T-helper 2 cell treated with Interferon-gamma antibody and Interleukin-4, amounts not matched to agents 5 μg/mL and 100 μg/mL, for 36 hours (primary cell): ENCODE results near the gene FRMD7.
"Not testable (repeated sequence)": the region's sequence is repeated elsewhere in the genome, so short reads cannot be mapped to it uniquely, and the experiment has no call there.

Source experiments
- DNase-seq: peaks from one replicate; pipeline ENCODE4 v3.0.0; 2021; ENCODE audit warnings: low spot score
- H3K27ac Mint-ChIP-seq: one replicate; pipeline ENCODE4 v1.8.0; 2021; ENCODE audit warnings: mild to moderate bottlenecking, mixed read lengths
- H3K27me3 Mint-ChIP-seq: one replicate; pipeline ENCODE4 v1.8.0; 2021; ENCODE audit warnings: low read depth, mixed read lengths
- H3K36me3 Mint-ChIP-seq: one replicate; pipeline ENCODE4 v1.8.0; 2021; ENCODE audit warnings: low read depth, mixed read lengths
- H3K4me1 Mint-ChIP-seq: one replicate; pipeline ENCODE4 v1.8.0; 2021; ENCODE audit warnings: low read depth, mixed read lengths
- H3K4me3 Mint-ChIP-seq: one replicate; pipeline ENCODE4 v1.8.0; 2022; ENCODE audit warnings: mild to moderate bottlenecking, moderate library complexity, mixed read lengths
- H3K9me3 Mint-ChIP-seq: one replicate; pipeline ENCODE4 v1.8.0; 2021; ENCODE audit warnings: mixed read lengths

FRMD7 gene

DNA sequence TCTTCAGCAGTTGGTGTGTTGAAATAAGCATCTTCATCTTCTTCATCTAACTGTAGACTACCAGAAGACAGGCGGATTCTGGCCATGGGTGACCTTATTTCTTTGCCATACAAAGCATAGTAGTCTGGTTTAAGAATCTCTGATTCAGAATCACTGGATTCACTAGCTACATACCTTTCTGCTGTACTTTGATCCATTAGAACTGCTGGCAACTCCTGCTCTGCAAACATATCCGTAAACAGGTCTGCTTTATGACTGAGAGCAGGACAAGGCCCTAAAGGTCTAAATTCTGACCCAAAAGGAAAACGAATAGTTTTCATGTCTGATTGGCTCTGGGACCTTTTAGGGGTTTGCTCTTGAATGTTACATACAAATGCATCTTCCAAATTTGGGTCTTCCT lies 49.9 kb downstream of the FRMD7 start:
- peaks cover 14% of the 10 kb centered on the region for H3K36me3 Mint-ChIP-seq
- H3K27me3 Mint-ChIP-seq: no peaks in the 10 kb centered on the region

DNA sequence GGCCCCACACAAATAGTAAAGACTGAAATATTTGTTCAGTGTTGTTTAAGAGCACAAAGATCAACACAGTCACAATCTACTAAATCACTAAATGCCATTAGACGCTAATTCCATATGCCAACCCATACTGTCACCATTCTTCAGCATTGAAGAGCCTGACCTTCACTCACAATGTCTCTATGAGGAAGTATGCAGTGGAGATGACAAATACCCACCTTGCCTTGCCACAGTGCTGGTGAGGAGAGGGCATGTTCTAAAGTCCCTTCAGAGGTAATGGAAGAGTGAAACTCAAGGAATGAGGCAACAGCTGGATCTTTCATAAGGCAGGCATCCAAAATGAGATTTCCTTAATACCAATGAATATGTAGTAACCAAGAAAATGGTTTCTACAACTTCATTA lies 50.4 kb downstream of the FRMD7 start:
- no peaks in the 10 kb centered on the region for H3K27me3 Mint-ChIP-seq
- peaks cover 16% of the 10 kb centered on the region for H3K36me3 Mint-ChIP-seq
- H3K4me3 Mint-ChIP-seq: no peak overlapping the region
- H3K9me3 Mint-ChIP-seq: no peaks in the 10 kb centered on the region
- no peak for DNase-seq
- H3K4me1 Mint-ChIP-seq: no peaks in the 10 kb centered on the region
- no peak overlapping the region for H3K27ac Mint-ChIP-seq

More for the DNA sequence above, 49.9 kb downstream of the FRMD7 start:
- DNase-seq: no peak
- H3K4me1 Mint-ChIP-seq: no peaks in the 10 kb centered on the region
- no peak overlapping the region for H3K4me3 Mint-ChIP-seq
- H3K9me3 Mint-ChIP-seq: no peaks in the 10 kb centered on the region
- no peak overlapping the region for H3K27ac Mint-ChIP-seq

DNA sequence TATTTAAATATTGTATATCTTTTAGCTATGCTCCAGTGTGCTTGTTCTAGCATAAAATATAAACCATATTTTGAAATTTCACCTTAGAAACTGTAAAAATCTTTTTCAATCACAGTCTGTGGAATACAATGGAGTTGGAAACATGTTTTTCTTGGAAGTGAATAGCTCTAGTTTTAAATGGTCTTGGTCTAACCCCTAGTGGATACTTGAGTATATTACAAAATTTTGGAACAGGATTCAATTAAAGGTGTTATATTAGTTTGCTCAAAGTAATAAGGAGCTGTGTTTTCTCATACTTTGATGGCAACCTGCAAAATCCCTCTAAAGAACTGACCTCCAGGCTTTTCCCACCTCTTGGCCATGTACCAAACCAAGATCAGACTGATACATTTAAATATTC lies 56.6 kb downstream of the FRMD7 start:
- H3K27ac Mint-ChIP-seq: no peak overlapping the region
- no peaks in the 10 kb centered on the region for H3K27me3 Mint-ChIP-seq
- no peak overlapping the region for H3K4me3 Mint-ChIP-seq
- no peak for DNase-seq
- peaks cover 16% of the 10 kb centered on the region for H3K36me3 Mint-ChIP-seq
- no peaks in the 10 kb centered on the region for H3K4me1 Mint-ChIP-seq
- H3K9me3 Mint-ChIP-seq: no peaks in the 10 kb centered on the region

DNA sequence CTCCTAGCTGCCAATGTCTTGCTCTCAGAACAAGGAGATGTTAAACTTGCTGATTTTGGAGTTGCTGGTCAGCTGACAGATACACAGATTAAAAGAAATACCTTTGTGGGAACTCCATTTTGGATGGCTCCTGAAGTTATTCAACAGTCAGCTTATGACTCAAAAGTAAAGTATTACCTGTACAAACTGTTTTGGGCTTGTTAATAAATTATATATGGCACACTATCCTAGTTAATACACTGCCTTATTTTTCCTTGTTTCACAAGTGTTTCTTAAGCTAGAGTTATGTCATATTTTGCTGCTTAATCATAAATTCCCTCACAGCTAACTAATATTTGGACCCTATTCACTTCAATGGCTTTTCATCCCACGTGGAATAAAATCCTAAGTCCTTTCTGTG lies 59.4 kb downstream of the FRMD7 start:
- Mint-ChIP-seq H3K36me3 (peaks cover 10% of the 10 kb centered on the region), H3K9me3 (no peaks in the 10 kb centered on the region), H3K4me3 (no peak overlapping the region), H3K27me3 (no peaks in the 10 kb centered on the region), H3K4me1 (no peaks in the 10 kb centered on the region), H3K27ac (no peak overlapping the region)
- no peak for DNase-seq

DNA sequence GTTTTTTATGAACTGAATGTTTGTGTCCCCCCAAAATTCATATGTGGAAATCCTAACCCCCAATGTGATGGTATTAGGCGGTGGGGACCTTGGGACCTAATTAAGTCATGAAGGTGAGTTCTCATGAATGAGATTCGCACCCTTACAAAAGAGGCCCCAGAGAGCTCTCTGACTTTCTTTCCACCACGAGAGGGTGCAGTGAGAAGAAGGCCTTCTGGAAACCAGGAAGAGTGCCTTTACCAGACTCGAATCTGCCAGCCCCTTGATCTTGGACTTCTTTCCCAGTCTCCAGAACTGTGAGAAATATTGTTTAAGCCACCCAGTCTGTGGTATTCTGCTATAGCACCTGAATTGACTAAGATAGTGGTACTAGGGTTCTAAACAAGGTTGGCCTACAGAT lies 64.0 kb downstream of the FRMD7 start:
- Mint-ChIP-seq H3K36me3 (peaks cover 8% of the 10 kb centered on the region), H3K27me3 (no peaks in the 10 kb centered on the region), H3K9me3 (no peaks in the 10 kb centered on the region), H3K4me1 (peaks cover 8% of the 10 kb centered on the region), H3K27ac (no peak overlapping the region), H3K4me3 (no peak overlapping the region)
- no peak for DNase-seq

DNA sequence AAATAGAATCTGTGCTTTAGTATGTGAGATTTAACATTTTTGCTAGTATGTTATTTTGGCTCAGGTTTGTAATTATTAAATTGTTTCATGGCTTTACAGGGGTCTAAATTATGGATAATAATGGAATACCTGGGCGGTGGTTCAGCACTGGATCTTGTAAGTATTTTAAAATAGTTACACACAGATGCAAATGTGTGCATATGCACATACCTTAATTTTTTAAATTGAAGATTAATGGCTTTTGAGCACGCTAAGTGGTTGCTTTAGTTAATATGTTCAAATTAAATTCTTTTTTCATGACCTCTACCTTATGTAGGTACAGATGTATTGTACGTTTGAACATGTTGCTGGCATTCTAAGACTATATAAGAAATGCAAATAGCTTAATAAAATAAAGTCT lies 64.5 kb downstream of the FRMD7 start:
- no peak overlapping the region for H3K27ac Mint-ChIP-seq
- H3K27me3 Mint-ChIP-seq: no peaks in the 10 kb centered on the region
- H3K9me3 Mint-ChIP-seq: no peaks in the 10 kb centered on the region
- H3K4me3 Mint-ChIP-seq: no peak overlapping the region
- peaks cover 4% of the 10 kb centered on the region for H3K36me3 Mint-ChIP-seq
- H3K4me1 Mint-ChIP-seq: peaks cover 8% of the 10 kb centered on the region
- DNase-seq: no peak

DNA sequence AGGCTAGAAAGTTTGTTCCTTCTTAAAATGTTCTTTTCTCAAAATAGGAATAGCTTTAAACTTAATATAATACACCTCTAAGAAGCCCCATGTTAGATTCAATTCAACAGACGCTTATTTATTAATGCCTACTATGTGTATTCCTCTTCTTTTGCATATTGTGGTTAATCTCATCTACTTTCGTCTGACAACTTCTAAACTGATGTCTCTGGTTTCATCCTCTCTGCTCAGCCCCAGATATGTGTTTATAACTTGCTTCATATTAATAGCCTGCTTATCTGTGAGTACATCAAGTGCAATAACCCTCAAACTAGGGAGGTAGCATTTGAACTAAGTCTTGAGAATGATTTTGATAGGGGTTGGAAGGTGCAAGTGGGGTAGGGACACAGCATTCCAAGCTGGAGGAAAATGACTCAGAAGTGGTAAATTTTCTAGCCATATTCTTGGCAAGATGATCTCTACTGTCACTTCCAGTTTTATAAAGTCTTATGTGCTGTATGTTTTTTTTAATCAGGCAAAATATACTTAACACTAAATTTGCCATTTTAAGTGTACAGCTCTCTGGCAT lies 67.8 kb downstream of the FRMD7 start:
- H3K4me3 Mint-ChIP-seq: no peak overlapping the region
- DNase-seq: no peak
- H3K9me3 Mint-ChIP-seq: no peaks in the 10 kb centered on the region
- no peak overlapping the region for H3K27ac Mint-ChIP-seq
- H3K4me1 Mint-ChIP-seq: peaks cover 12% of the 10 kb centered on the region
- H3K36me3 Mint-ChIP-seq: peaks cover 8% of the 10 kb centered on the region
- no peaks in the 10 kb centered on the region for H3K27me3 Mint-ChIP-seq

DNA sequence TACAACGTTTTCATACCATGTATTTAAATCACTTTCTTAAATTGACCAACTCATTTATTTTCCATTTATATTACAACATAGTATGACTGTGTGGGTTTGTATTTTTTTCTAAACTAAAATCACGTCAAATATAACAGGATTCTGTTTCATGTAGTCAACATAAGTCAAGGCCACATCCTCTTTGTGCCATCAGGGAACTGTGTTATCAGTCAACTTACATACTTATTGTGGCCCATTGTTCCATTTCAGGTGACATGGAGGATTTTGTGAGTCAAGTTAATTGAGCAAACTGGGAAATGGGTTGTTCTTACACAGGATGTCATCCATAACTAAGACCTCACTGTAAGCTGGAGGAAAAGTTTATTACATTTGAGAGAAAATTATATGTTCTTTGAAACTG lies 68.8 kb downstream of the FRMD7 start:
- Mint-ChIP-seq H3K9me3 (no peaks in the 10 kb centered on the region), H3K4me3 (no peak overlapping the region), H3K27ac (no peak overlapping the region), H3K4me1 (peaks cover 13% of the 10 kb centered on the region), H3K27me3 (no peaks in the 10 kb centered on the region), H3K36me3 (peaks cover 8% of the 10 kb centered on the region)
- no peak for DNase-seq

DNA sequence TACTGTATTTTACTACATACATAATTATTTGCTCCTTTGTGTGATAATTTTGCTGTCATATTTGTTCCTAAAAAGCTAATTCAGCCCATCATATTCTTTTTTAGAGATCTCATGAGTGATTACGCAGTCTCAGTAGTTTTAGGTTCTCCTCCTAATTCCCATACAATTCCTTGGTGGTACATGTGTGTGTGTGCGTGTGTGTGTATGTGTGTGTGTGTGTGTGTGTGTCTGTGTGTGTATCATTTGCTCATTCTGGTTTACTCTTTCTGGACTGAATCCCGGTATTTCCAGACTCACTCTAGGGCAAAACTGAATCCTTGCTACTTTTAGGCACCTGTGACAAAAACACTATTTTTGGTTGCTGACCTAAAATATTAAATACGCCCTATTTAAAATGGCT lies 69.8 kb downstream of the FRMD7 start:
- Mint-ChIP-seq H3K27me3 (no peaks in the 10 kb centered on the region), H3K4me3 (no peak overlapping the region), H3K9me3 (no peaks in the 10 kb centered on the region), H3K4me1 (peaks cover 14% of the 10 kb centered on the region), H3K36me3 (peaks cover 8% of the 10 kb centered on the region), H3K27ac (no peak overlapping the region)
- no peak for DNase-seq

DNA sequence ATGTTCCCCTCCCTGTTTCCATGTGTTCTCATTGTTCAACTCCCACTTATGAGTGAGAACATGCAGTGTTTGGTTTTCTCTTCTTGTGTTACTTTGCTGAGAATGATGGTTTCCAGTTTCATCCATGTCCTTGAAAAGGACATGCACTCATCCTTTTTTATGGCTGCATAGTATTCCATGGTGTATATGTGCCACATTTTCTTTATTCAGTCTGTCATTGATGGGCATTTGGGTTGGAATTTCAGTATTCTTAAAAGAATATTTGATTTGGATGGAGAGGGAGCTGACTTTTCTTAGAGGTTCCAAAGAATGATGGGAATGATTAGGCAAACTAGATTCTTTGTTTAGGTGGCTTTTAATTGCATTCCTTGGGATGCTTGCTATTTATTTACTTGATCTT lies 76.0 kb downstream of the FRMD7 start:
- Mint-ChIP-seq H3K36me3 (peaks cover 15% of the 10 kb centered on the region), H3K4me1 (peaks cover 10% of the 10 kb centered on the region)
- not testable (repeated sequence) for H3K4me3 Mint-ChIP-seq, H3K9me3 Mint-ChIP-seq, DNase-seq, H3K27me3 Mint-ChIP-seq, H3K27ac Mint-ChIP-seq

DNA sequence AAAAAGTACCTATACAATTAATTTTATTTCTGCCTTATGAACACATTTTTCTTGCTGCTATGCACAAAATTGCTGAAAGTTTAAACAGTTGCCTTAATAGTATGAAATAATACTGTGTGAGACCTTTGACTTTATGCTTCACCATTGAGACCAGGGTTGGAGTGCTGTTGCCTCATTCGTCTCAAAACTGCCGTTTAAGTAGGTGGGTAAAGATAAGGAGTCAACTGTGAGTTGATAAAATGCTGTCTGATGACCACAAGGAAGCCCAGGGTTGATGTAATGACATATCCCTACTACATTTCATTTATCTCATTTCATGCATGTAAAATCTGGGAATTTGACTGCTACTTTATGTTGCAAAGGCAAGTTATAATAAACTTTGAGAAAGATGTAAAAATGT lies 81.3 kb downstream of the FRMD7 start:
- DNase-seq: no peak
- no peak overlapping the region for H3K27ac Mint-ChIP-seq
- H3K4me1 Mint-ChIP-seq: peaks cover 3% of the 10 kb centered on the region
- H3K36me3 Mint-ChIP-seq: peaks cover 7% of the 10 kb centered on the region
- H3K4me3 Mint-ChIP-seq: no peak overlapping the region
- no peaks in the 10 kb centered on the region for H3K9me3 Mint-ChIP-seq
- H3K27me3 Mint-ChIP-seq: no peaks in the 10 kb centered on the region

DNA sequence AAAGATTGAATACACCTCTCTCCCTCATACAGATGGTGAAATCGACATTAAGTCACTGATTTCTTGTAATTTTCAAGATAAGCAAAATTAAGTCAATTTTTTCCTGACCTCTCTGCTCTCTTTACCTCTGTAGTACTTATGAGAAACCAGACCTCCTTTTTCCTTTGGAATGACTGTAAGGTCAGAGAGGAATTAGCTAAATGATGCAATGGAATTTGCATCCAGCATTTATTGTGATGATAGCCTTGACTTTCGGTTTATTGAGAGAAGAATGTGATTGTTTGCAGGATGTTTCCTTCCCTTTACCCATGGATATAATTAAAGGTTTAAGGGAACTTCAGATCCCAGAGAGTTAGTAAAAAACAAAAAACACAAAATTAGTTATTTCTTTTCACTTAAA lies 82.4 kb downstream of the FRMD7 start:
- Mint-ChIP-seq H3K27me3 (no peaks in the 10 kb centered on the region), H3K9me3 (no peaks in the 10 kb centered on the region), H3K27ac (no peak overlapping the region), H3K4me3 (no peak overlapping the region), H3K36me3 (peaks cover 4% of the 10 kb centered on the region), H3K4me1 (peaks cover 9% of the 10 kb centered on the region)
- DNase-seq: no peak

DNA sequence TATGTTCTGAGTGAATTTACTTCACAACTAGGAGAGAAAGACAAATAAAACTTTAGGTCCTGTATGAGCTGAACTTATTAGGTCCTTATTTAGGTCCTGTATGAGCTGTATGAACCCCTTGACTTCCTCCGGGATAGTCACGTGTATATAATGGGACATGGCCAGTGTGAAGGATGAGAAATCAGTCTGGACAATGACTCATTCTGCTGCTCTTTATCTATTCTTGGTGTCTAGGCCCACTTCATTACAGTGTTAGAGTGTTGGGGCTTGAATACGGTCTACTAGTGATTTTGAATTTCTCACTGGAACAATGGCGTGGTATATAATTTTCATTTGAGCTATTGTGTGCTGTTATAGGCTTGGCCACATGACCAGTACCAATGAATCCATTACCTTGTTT lies 82.9 kb downstream of the FRMD7 start:
- Mint-ChIP-seq H3K27me3 (no peaks in the 10 kb centered on the region), H3K27ac (no peak overlapping the region), H3K9me3 (no peaks in the 10 kb centered on the region), H3K36me3 (peaks cover 2% of the 10 kb centered on the region), H3K4me1 (peaks cover 14% of the 10 kb centered on the region), H3K4me3 (no peak overlapping the region)
- no peak for DNase-seq

DNA sequence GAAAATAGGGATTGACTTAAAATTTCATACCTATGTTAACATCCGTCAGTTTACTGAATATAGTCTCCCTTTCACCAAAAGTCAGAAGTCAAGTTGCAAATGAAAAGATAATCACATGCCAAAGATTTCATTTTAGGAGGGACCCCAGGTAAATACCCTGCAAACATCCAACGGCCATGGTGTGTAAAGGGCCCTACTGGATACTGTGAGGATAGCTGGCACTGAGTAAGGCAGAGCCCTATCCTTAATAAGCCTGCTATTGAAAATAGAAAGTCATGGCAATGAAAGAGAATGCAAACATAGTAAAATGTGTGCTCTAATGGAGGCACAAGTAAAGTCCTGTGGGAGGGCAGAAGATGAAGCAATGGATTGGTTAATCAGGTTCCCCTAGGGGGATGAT lies 83.8 kb downstream of the FRMD7 start:
- Mint-ChIP-seq H3K27ac (no peak overlapping the region), H3K36me3 (no peaks in the 10 kb centered on the region), H3K27me3 (no peaks in the 10 kb centered on the region), H3K4me3 (no peak overlapping the region), H3K4me1 (peaks cover 17% of the 10 kb centered on the region), H3K9me3 (no peaks in the 10 kb centered on the region)
- no peak for DNase-seq

DNA sequence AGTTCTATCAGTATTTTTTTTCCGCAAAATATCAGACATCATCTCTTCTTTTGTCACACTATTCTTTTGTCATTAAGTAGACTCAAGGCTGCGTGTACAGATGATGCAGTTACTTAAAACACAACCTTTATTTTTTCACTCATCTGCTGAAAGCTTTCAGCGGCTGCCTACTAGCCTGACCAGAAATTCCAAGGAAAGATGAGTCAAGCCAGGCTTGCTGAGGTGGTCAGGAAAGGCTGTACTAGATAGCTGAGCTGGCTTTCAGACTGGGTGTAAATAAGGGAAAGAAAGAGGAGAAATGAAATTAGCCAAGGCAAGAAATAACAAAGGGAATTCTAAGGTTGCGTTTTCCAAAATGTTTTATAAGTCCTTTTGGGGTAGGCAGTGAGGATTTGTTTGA lies 86.8 kb downstream of the FRMD7 start:
- H3K36me3 Mint-ChIP-seq: no peaks in the 10 kb centered on the region
- no peaks in the 10 kb centered on the region for H3K27me3 Mint-ChIP-seq
- no peak for DNase-seq
- H3K9me3 Mint-ChIP-seq: no peaks in the 10 kb centered on the region
- no peak overlapping the region for H3K4me3 Mint-ChIP-seq
- H3K27ac Mint-ChIP-seq: no peak overlapping the region
- H3K4me1 Mint-ChIP-seq: peaks cover 26% of the 10 kb centered on the region
